H1 (cell line): ENCODE data around the gene GAB3. TPM values are rescaled to one million over a fixed set of nuclear protein-coding genes. Genes with fewer than 3 reads are reported as not detected.
A peak's percentile ranks its signal among the peaks of the same experiment; 100 is the strongest.

Experiments
- CTCF ChIA-PET: fragments of 300-600 bp; sonication (Branson Sonifier 250); formaldehyde crosslinking; loops from one replicate; lab custom pipeline; 2021; ENCODE audit not compliant: partially characterized antibody; lab: Charles Lee
- POLR2A ChIA-PET: fragments of 300-600 bp; sonication (Branson Sonifier 250); formaldehyde crosslinking; loops from one replicate; lab custom pipeline; 2021; ENCODE audit warnings: inconsistent platforms; ENCODE audit not compliant: partially characterized antibody; lab: Charles Lee
- DNase-seq, 2 experiments: peaks; one replicate each; pipeline versions ENCODE4 v3.0.0 to v3.0.0-alpha.2; 2010 to 2022; ENCODE audit warnings: low spot score in 2 of 2, low read depth in 1 of 2, mixed read lengths in 1 of 2
- FAIRE-seq: peaks from 2 replicates; lab custom pipeline; 2011; peaks lifted over from hg19 to GRCh38; lab: Jason Lieb, UNC
- H2AFZ ChIP-seq: 2 replicates; pipeline ENCODE4 v1.8.1; 2012; ENCODE audit warnings: low read length, inconsistent platforms
- H2AK5ac ChIP-seq: 2 replicates; pipeline ENCODE4 v1.6.1; 2013; ENCODE audit warnings: low read depth, low read length
- H2BK120ac ChIP-seq: replicated peaks from 2 replicates; pipeline ENCODE3; 2013; ENCODE audit warnings: low read depth, low read length, inconsistent platforms
- H2BK12ac ChIP-seq: 2 replicates; pipeline ENCODE4 v1.6.1; 2013; ENCODE audit warnings: low read depth, low read length
- H2BK15ac ChIP-seq: 2 replicates; pipeline ENCODE4 v1.6.1; 2013; ENCODE audit warnings: low read length
- H2BK20ac ChIP-seq: 2 replicates; pipeline ENCODE4 v1.6.1; 2013; ENCODE audit warnings: low read length
- H2BK5ac ChIP-seq: 2 replicates; pipeline ENCODE4 v1.6.1; 2013; ENCODE audit warnings: low read depth, low read length
- H3K14ac ChIP-seq: 2 replicates; pipeline ENCODE4 v1.6.1; 2013; ENCODE audit warnings: inconsistent platforms; ENCODE audit not compliant: insufficient read length
- H3K18ac ChIP-seq: 2 replicates; pipeline ENCODE4 v1.6.1; 2013; ENCODE audit warnings: low read length; ENCODE audit errors: extremely low read depth
- H3K23ac ChIP-seq: 2 replicates; pipeline ENCODE4 v1.6.1; 2013; ENCODE audit warnings: inconsistent platforms; ENCODE audit not compliant: insufficient read length
- H3K23me2 ChIP-seq: 2 replicates; pipeline ENCODE4 v1.6.1; 2013; ENCODE audit warnings: low read depth, low read length
- H3K27ac ChIP-seq: 2 replicates; pipeline ENCODE4 v1.6.1; 2011; ENCODE audit warnings: low read depth, low read length, inconsistent platforms
- H3K27me3 ChIP-seq, 4 experiments: replicated peaks in 1 of 4; 1 replicate in 1 of 4; 2 replicates in 3 of 4; pipeline versions ENCODE4 v1.6.1 to v1.8.1; 2011 to 2013; ENCODE audit warnings: low read length in 3 of 4, mild to moderate bottlenecking in 3 of 4, inconsistent platforms in 2 of 4, mixed read lengths in 2 of 4, moderate library complexity in 1 of 4; ENCODE audit not compliant: control insufficient read depth in 3 of 4, insufficient read depth in 3 of 4; ENCODE audit errors: extremely low read depth in 1 of 4
- H3K36me3 ChIP-seq, 4 experiments: 2 replicates each; pipeline versions ENCODE4 v1.6.1 to v1.8.1; 2011 to 2013; ENCODE audit warnings: mild to moderate bottlenecking in 4 of 4, low read length in 3 of 4, moderate library complexity in 2 of 4, control low read depth in 1 of 4, inconsistent platforms in 1 of 4; ENCODE audit not compliant: insufficient read depth in 4 of 4, control insufficient read depth in 2 of 4
- H3K4ac ChIP-seq: replicated peaks from 2 replicates; pipeline ENCODE3; 2013; ENCODE audit warnings: low read length, low read depth, mixed read lengths, inconsistent platforms; ENCODE audit not compliant: insufficient read length
- H3K4me1 ChIP-seq, 4 experiments: replicated peaks in 1 of 4; 1 replicate in 1 of 4; 2 replicates in 3 of 4; pipeline versions ENCODE4 v1.6.1 to v1.8.1; 2011 to 2013; ENCODE audit warnings: low read length in 3 of 4, inconsistent platforms in 2 of 4, mixed read lengths in 1 of 4; ENCODE audit not compliant: insufficient read depth in 4 of 4, control insufficient read depth in 3 of 4
- H3K4me2 ChIP-seq, 2 experiments: 2 replicates each; pipeline versions ENCODE4 v1.6.1 to v1.8.1; 2011 to 2013; ENCODE audit warnings: low read depth in 2 of 2, low read length in 2 of 2, control low read depth in 1 of 2, inconsistent platforms in 1 of 2, mild to moderate bottlenecking in 1 of 2; ENCODE audit not compliant: insufficient read depth in 1 of 2
- H3K4me3 ChIP-seq, 4 experiments: fragments of 200-600, 300-600 bp in 1 of 4; sonication (generic), shearing (Covaris generic), sonication (Bioruptor Twin) in 1 of 4; 2 replicates each; pipeline versions ENCODE4 v1.5.1 to v1.8.1; 2011 to 2016; ENCODE audit warnings: low read length in 4 of 4, low read depth in 3 of 4, control low read depth in 2 of 4, inconsistent platforms in 2 of 4, mild to moderate bottlenecking in 2 of 4, mixed read lengths in 1 of 4, moderate library complexity in 1 of 4; ENCODE audit not compliant: insufficient read depth in 2 of 4; ENCODE audit errors: extremely low read depth in 1 of 4
- H3K56ac ChIP-seq: replicated peaks from 2 replicates; pipeline ENCODE3; 2013; ENCODE audit warnings: low read depth, mild to moderate bottlenecking, mixed read lengths, low read length, inconsistent platforms; ENCODE audit not compliant: insufficient read length
- H3K79me1 ChIP-seq: 2 replicates; pipeline ENCODE4 v1.6.1; 2013; ENCODE audit warnings: low read depth, low read length, control low read depth
- H3K79me2 ChIP-seq, 2 experiments: 2 replicates each; pipeline versions ENCODE4 v1.6.1 to v1.8.1; 2012 to 2013; ENCODE audit warnings: low read length in 2 of 2, mild to moderate bottlenecking in 2 of 2, inconsistent platforms in 1 of 2; ENCODE audit not compliant: insufficient read depth in 2 of 2, control insufficient read depth in 1 of 2
- H3K9ac ChIP-seq, 4 experiments: replicated peaks in 1 of 4; 1 replicate in 1 of 4; 2 replicates in 3 of 4; pipeline versions ENCODE4 v1.6.1 to v1.8.1; 2011 to 2013; ENCODE audit warnings: low read depth in 3 of 4, low read length in 3 of 4, control low read depth in 2 of 4, mild to moderate bottlenecking in 2 of 4, moderate library complexity in 2 of 4, inconsistent platforms in 1 of 4; ENCODE audit errors: extremely low read depth in 1 of 4
- H3K9me3 ChIP-seq, 2 experiments: 2 replicates each; pipeline versions ENCODE4 v1.6.1 to v1.8.1; 2012 to 2013; ENCODE audit warnings: mild to moderate bottlenecking in 2 of 2, moderate library complexity in 2 of 2, control low read depth in 1 of 2, inconsistent platforms in 1 of 2, low read depth in 1 of 2, low read length in 1 of 2, mixed read lengths in 1 of 2; ENCODE audit not compliant: insufficient read depth in 2 of 2
- H4K20me1 ChIP-seq, 2 experiments: replicated peaks in 1 of 2; 2 replicates each; pipeline versions ENCODE3 to v1.8.1; 2011 to 2013; ENCODE audit warnings: inconsistent platforms in 2 of 2, low read length in 2 of 2, mild to moderate bottlenecking in 1 of 2; ENCODE audit not compliant: insufficient read depth in 2 of 2, control insufficient read depth in 1 of 2
- H4K5ac ChIP-seq: 2 replicates; pipeline ENCODE4 v1.6.1; 2013; ENCODE audit warnings: low read length, low read depth, mixed read lengths, inconsistent platforms; ENCODE audit not compliant: insufficient read length
- H4K8ac ChIP-seq: 2 replicates; pipeline ENCODE4 v1.8.0; 2013; ENCODE audit warnings: mild to moderate bottlenecking, moderate library complexity, low read length, inconsistent platforms; ENCODE audit not compliant: insufficient read depth; ENCODE audit errors: extremely low read depth
- H4K91ac ChIP-seq: replicated peaks from 2 replicates; pipeline ENCODE3; 2013; ENCODE audit warnings: low read length, mixed read lengths, inconsistent platforms; ENCODE audit not compliant: insufficient read length
- CEBPB ChIP-seq: IDR thresholded peaks from 2 replicates; pipeline ENCODE4 v1.6.1; 2012; ENCODE audit warnings: low read depth, low read length
- RAD21 ChIP-seq, 2 experiments: IDR thresholded peaks in 1 of 2; conservative IDR thresholded peaks in 1 of 2; 2 replicates each; pipeline ENCODE4 v1.6.1; 2011; ENCODE audit warnings: low read depth in 2 of 2, low read length in 2 of 2, improper control_type of control experiment in 1 of 2, inconsistent platforms in 1 of 2, mild to moderate bottlenecking in 1 of 2, moderate library complexity in 1 of 2
- WGBS, 2 experiments: shearing (Covaris generic) in 1 of 2; methylation state at CpG; one replicate each; pipeline versions ENCODE4 v1.1.6 to v1.1.7; 2013 to 2015; ENCODE audit warnings: low lambda C conversion rate in 2 of 2, mixed read lengths in 2 of 2, inconsistent platforms in 1 of 2, low coverage in 1 of 2, missing lambda C conversion rate in 1 of 2; ENCODE audit not compliant: insufficient replicate concordance in 2 of 2, insufficient coverage in 1 of 2, insufficient read length in 1 of 2; ENCODE audit errors: extremely low coverage in 1 of 2, missing lambda C conversion rate in 1 of 2; 5-methylcytosine and 5-hydroxymethylcytosine counted together
- polyA plus RNA-seq, 7 experiments: library from polyadenylated mRNA; depleted of rRNA in 3 of 7; stranded (reverse) in 5 of 7; unstranded in 2 of 7; fragments of >200 nt in 5 of 7; fragments of 200-250 nt in 2 of 7; gene quantifications; 1 replicate in 5 of 7; 2 replicates in 1 of 7; 4 replicates in 1 of 7; pipeline versions ENCODE4 v1.2.1 to v1.2.3, GENCODE V29; 2011 to 2013; ENCODE audit warnings: missing spikeins in 2 of 7, mixed read lengths in 2 of 7
- total RNA-seq: library from RNA; stranded (reverse); fragmentation: NEBNext Ultra II Directional; extraction: Animal tissue kit (Norgen Biotek cat#: 25700); gene quantifications from 2 replicates; pipeline ENCODE4 v1.2.1, GENCODE V29; 2021
- TF ChIP-seq, protein P1 (sequence below), 3 experiments: IDR thresholded peaks; 1 replicate in 2 of 3; 2 replicates in 1 of 3; pipeline versions ENCODE4 v1.5.1 to v1.6.1; 2011; ENCODE audit warnings: low read length in 3 of 3, mild to moderate bottlenecking in 3 of 3, inconsistent platforms in 2 of 3, low read depth in 1 of 3, moderate library complexity in 1 of 3; ENCODE audit not compliant: insufficient read depth in 1 of 3; ENCODE audit errors: control extremely low read depth in 1 of 3

GAB3 gene
- total and polyA plus RNA-seq, 2 of the 8 experiments (the other 6 are each of a cell fraction or from before 2014, with no cell fraction given) = 0.48 to 1.2 TPM

DNA sequence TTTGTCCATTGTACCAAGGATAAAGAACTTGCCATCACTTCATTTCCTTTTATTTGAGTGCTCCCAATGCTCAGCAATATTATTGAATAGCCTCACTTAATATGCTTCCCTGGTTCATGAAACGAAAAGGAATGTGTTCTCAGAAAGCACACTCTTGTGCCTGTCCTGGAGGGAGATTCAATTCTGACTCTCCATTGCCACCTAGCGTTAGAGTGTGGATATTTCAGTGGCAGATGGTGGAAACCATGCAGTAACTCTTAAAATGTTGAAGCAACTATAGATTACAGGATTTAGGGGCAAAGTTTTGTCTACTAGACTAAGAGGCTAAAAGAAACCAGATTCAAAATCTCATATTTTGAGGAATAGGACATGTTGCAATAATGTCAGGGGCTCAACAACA is 36.0 kb downstream of the GAB3 start:
- no peak overlapping the region for H4K8ac ChIP-seq
- no peak overlapping the region for H2BK12ac ChIP-seq
- no peak overlapping the region for H3K56ac ChIP-seq
- H3K9me3 ChIP-seq = no peaks in the 10 kb centered on the region
- H3K23me2 ChIP-seq = no peaks in the 10 kb centered on the region
- H2BK15ac ChIP-seq = no peak overlapping the region
- H3K4me2 ChIP-seq = no peak overlapping the region
- DNase-seq (peak in 1 of 2 experiments; percentile 53), FAIRE-seq (peak; percentile 88)
- H3K14ac ChIP-seq = no peak overlapping the region
- no peak overlapping the region for H3K4me3 ChIP-seq
- H2BK5ac ChIP-seq = no peak overlapping the region
- no peak overlapping the region for H2AFZ ChIP-seq
- no peak overlapping the region for H3K23ac ChIP-seq
- H3K79me1 ChIP-seq = no peaks in the 10 kb centered on the region
- no peaks in the 10 kb centered on the region for H3K79me2 ChIP-seq
- CTCF ChIA-PET = no interaction called here
- H3K27ac ChIP-seq = no peak overlapping the region
- POLR2A ChIA-PET = no interaction called here
- no peak overlapping the region for H2AK5ac ChIP-seq
- H4K20me1 ChIP-seq = no peaks in the 10 kb centered on the region
- H2BK120ac ChIP-seq = no peak overlapping the region
- no peak overlapping the region for H3K9ac ChIP-seq
- no peaks in the 10 kb centered on the region for H3K27me3 ChIP-seq
- no peak overlapping the region for H2BK20ac ChIP-seq
- no peaks in the 10 kb centered on the region for H3K4me1 ChIP-seq
- no peak overlapping the region for H3K18ac ChIP-seq
- H3K36me3 ChIP-seq = no peaks in the 10 kb centered on the region
- H3K4ac ChIP-seq = no peak overlapping the region
- TF ChIP-seq, protein P1, sequence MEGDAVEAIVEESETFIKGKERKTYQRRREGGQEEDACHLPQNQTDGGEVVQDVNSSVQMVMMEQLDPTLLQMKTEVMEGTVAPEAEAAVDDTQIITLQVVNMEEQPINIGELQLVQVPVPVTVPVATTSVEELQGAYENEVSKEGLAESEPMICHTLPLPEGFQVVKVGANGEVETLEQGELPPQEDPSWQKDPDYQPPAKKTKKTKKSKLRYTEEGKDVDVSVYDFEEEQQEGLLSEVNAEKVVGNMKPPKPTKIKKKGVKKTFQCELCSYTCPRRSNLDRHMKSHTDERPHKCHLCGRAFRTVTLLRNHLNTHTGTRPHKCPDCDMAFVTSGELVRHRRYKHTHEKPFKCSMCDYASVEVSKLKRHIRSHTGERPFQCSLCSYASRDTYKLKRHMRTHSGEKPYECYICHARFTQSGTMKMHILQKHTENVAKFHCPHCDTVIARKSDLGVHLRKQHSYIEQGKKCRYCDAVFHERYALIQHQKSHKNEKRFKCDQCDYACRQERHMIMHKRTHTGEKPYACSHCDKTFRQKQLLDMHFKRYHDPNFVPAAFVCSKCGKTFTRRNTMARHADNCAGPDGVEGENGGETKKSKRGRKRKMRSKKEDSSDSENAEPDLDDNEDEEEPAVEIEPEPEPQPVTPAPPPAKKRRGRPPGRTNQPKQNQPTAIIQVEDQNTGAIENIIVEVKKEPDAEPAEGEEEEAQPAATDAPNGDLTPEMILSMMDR (IDR thresholded peaks at IDR 0.05; ENCODE audit: control extremely low read depth in 1 of 3, insufficient read depth in 1 of 3, low read depth in 1 of 3, low read length in 3 of 3) = peak in 2 of 3 experiments; percentile 63 to 64; a peak in 3 of 4 replicates
- TF ChIP-seq CEBPB = no peak
- TF ChIP-seq RAD21 (IDR thresholded peaks at IDR 0.05 in 1 of 2, conservative IDR thresholded peaks at IDR 0.05 in 1 of 2; ENCODE audit: low read depth in 2 of 2, low read length in 2 of 2) = peak; percentile 71 to 75
- 35% methylated on average over 2 of the region's 2 CpGs; no CpG with 5 or more reads in 1 of the 2 experiments for WGBS, 2 experiments
- H4K91ac ChIP-seq = no peak overlapping the region
- H4K5ac ChIP-seq = no peak overlapping the region
